ENCODE measurements around the gene CD70.
"Not testable (repeated sequence)": the region's sequence is repeated elsewhere in the genome, so short reads cannot be mapped to it uniquely, and the experiment has no call there.

CD70 gene

DNA sequence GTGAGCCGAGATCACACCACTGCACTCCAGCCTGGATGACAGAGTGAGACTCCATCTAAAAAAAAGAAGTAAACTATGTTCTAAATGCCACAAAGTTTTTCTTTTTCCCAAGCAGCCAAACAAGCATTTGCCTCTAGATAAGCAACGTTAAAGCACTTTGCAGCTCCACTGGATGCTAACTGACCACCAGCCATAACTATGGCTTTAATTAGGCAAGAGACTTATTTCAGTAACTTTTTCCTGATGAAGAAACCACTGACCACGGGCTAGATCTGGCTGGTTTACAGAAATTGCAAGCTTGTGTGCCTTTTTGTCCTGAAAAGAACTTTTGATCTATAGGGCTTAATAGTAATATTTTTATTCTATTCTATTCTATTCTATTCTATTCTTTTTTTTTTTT lies 22.1 kb downstream of the CD70 start:
- DNase-seq, result no peak

DNA sequence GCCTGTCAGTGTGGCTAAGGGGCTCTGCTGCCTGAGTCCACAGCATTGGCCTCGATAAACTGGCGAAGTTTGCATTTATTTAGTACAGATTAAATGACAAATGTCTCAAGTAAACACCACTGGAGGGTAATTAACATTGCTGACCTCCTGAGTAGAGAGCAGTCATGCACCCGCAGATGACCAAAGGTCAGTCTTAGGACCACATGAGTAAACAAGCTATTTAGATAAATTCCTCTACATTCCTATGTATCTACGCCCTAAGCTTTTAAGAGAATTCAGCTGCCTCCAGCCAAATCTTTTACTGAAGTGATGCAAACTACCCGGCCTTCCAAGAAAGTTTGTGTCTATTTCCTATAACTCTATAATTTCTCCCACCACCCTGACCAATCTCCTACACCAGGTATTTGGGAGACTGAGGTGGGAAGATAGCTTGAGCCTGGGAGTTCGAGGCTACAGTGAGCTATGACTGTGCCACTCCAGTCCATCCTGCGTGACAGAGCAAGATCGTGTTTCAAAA lies 22.9 kb downstream of the CD70 start:
- DNase-seq, result no peak

DNA sequence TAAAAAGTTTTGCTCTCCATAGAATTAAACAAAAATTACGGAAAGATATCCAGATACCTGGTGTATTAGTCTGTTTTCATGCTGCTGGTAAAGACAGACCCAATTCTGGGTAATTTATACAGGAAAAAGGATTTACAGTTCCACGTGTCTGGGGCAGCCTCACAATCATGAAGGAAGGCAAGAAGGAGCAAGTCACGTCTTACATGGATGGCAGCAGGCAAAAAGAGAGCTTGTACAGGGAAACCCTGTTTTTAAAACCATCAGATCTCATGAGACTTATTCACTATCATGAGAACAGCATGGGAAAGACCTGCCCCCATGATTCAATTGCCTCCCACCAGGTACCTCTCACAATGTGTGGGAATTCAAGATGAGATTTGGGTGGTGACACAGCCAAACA lies 24.2 kb downstream of the CD70 start:
- DNase-seq, result not testable (repeated sequence)

DNA sequence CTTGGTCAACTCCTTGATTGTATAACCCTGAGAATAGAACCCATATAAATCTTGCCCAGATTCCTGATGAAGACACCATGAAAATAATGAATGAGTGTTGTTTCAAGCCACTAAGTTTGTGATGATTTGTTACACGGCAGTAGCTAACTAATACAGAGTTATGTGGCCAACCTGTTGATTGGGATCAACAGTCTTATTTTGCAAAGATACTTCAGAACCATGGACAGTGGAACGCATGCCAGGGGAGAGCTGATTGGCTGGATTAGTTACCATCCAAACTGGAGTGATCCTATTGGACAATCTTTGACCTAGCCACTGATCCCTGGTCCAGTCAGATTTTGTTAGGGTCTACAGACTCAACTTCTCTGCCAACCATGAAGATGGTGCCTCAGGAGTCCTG lies 26.6 kb downstream of the CD70 start:
- no peak for DNase-seq

DNA sequence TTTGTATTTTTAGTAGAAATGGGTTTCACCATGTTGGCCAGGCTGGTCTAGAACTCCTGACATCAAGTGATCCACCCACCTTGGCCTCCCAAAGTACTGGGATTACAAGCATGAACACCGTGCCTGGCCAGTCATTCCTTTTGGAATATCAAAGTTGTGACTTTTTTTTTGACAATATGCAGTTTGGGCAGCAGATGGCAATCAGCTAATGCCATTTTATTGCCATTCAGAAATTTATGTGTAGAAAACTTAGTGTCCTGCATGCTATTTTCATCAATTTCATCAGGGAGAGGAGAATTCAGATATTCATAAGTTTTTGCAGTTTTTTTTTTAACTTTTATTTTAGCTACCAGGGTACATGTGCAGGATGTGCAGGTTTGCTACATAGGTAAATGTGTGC lies 28.5 kb downstream of the CD70 start:
- not testable (repeated sequence) for DNase-seq

DNA sequence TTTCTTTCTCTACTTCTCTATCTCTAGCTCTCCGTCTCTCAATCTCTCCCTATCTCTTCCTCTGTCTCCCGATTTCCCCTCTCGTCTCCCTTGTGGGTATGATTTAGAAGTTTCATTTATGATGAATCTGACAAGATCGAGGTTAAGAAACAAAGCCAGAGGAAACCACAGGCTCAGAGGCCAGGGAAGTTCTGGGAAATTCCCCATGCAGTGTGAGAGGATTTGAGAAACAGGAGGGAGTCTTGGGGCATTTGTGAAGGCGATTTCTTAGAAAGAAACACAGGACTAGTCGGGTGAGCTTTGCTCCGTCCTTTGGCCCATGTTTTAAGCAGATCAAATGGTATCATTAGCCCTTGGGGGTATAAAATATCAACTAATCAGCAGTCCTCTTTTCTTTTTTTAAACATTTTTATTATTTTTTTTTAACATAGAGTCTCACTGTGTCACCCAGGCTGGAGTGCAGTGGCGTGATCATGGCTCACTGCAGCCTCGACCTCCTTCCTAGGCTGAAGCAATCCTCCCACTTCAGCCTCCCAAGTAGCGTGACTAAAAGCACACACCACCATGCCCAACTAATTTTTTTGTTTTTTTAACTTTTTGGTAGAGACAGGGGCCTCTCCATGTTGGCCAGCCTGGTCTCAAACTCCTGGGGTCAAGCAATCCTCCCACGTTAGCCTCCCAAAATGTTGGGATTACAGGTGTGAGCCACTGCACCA lies 34.3 kb downstream of the CD70 start:
- DNase-seq, result no peak

DNA sequence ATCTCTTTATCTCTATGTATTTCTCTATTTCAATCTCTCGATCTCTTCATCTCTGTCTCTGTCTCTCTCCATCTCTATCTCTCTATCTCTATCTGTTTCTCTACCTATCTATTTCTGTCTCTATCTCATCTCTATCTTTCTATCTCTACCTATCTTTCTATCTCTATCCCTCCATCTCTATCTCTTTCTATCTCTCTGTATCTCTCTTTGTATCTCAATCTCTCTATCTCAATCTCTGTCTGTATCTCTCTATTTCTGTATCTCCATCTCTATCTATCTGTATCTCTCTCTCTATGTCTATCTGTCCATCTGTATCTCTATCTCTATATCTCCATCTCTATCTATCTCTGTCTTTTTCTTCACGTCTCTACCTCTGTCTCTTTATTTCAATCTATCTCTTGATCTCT lies 34.9 kb downstream of the CD70 start:
- DNase-seq, result no peak

DNA sequence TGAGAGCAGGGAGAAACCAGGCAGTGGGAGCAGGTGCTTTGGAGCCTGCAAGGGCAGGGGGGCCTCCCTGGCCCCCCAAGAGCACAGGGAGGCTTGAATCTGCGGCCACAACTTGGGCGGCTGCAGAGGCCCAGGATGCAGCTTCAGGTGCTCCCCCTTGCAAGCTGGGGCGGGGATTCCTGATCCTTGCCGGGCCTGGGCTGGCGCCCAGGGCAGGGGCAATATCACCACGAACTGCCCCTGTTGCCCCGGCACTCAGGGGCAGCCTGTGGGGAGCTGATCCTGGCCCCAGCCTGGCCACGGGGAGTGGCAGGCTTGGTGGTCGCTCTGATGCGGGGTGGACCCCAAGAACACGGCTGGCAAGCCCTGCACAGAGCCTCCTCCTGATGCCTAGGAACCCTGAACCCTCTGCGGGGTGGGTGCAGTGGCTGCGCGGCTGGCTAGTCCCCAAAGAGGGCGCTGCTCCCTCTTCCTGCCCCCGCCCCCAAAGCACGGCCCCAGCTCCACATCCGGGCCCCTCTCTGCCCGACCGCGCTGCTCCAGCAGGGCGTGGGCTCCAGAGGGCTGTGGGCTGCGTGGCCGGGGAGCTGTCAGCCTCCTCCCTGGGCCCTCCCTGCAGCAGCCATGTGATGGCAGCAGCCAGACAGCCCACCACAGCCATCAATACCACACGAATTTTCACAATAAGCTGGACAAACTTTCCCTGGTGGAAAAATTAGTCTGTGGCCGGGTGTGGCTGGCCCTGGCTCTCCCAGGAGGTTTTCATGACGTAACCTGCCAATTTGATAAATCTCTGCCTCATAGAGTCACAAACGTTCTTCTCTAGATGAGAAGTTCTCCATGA lies 39.1 kb downstream of the CD70 start:
- DNase-seq, result peak; percentile 60

DNA sequence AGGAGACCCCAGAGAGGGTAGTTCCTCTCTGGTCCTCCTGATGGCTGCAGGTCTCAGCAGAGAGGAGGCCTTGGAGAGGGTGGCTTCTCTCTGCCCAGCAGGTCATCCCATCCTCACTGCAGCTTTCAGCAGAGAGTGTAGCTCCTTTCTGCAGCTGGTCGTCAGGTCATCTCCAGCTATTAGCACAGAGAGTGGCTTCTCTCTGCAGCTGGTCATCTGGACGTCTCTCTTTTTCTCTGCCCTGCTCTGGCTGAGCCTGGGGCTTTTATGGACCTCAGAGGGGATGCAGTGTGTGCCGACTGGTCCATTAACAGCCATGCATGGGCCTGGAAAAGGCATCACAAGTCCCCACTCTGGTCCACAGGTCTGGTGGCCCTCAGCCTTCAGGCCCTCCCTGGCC lies 39.9 kb downstream of the CD70 start:
- no peak for DNase-seq

DNA sequence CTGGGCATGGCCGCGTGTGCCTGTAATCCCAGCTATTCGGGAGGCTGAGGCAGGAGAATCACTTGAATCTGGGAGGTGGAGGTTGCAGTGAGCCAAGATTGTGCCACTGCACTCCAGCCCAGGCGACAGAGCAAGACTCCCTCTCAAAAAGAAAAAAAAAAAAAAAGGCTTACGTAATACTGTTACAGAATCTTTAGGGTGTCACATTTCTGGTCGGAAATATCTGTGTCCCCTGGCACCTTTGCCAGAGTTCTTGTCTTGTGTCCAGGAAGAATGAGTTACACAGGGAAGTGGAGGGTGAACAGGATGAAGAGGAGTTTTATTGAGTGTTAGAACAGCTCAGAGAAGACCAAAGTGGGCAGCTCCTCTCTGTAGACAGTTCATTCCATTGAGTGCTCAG lies 40.3 kb downstream of the CD70 start:
- not testable (repeated sequence) for DNase-seq

DNA sequence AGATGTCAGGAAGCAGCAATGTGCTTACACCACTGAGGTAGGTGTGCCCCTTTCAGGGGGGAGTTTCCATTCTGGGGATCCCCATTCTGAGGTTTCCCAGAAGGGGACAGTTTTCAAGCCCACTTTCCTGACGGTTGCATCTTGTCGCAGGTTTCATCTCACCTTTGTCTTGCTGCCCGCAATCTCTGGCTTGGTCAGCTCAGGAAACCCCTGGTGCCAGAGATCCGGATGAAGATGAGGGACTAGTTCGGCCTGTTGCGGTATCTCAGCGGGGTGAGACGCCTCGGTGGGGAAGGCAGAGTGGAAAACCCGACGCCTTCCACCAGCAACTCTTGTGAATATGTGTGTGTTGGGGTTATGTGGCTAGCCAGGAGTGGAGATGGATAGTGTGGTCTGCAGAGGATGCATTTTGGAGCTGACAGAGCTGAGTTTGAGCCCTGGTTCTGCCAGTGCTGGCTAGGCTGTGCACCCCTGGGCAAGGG lies 47.0 kb downstream of the CD70 start:
- DNase-seq, result no peak

DNA sequence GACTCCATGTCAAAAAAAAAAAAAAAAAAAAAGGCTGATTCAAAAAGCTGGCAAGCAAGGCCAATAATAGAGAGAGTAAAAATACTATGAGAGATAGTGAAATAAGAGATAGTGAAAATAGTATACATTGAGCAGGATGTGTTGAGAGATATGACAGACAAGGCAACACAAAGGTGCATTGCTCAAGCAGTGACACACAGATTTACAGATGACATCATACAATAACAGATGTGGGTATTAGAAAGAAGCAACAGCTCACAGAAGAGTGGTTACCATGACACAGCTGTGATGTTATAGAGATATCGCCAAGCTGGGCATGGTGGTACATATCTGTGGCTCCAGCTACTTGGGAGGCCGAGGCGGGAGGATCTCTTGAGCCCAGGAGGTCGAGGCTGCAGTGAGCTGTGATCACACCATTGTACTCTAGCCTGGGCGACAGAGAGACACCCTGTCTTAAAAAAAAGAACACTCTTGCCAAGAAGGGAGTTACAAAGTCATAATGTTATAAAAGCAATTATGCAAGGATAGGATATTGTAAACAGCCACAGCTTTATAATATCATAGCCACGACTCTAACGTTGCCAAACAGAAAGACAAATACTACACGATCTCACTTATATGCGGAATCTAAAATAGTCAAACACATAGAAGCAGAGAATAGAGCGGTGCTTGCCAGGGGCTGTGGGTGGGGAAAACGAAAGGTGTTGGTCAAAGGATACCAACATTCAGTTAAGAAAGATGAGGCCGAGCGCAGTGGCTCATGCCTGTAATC lies 49.8 kb downstream of the CD70 start:
- no peak for DNase-seq

DNA sequence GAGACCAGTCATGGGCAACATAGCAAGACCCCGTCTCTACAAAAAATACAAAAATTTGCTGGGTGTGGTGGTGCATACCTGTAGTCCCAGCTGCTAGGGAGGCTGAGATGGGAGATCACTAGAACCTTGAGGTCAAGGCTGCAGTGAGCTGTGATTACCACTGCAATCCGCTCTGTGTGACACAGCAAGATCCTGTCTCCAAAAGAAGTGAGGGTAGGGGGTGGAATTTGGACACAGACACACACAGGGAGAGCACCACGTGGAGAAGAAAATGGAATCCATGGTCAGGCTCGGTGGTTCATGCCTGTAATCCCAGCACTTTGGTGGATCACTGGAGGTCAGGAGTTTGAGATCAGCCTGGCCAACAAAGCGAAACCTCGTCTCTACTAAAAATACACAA lies 51.4 kb downstream of the CD70 start:
- no peak for DNase-seq

All from activated CD8-positive, alpha-beta memory T cell treated with anti-CD3 and anti-CD28 coated beads, Interleukin-2, amount 50 U/mL, for 4 hours (primary cell).